ENCODE measurements around the gene PI4KA. TPM values are rescaled to one million over a fixed set of nuclear protein-coding genes. Genes with fewer than 3 reads are reported as not detected.
"Not testable (repeated sequence)": the region's sequence is repeated elsewhere in the genome, so short reads cannot be mapped to it uniquely, and the experiment has no call there.

PI4KA gene
- total and polyA plus RNA-seq, 2 of the 13 experiments (the other 11 are each of a cell fraction or from before 2014, with no cell fraction given) = 27.4 to 56.4 TPM

DNA sequence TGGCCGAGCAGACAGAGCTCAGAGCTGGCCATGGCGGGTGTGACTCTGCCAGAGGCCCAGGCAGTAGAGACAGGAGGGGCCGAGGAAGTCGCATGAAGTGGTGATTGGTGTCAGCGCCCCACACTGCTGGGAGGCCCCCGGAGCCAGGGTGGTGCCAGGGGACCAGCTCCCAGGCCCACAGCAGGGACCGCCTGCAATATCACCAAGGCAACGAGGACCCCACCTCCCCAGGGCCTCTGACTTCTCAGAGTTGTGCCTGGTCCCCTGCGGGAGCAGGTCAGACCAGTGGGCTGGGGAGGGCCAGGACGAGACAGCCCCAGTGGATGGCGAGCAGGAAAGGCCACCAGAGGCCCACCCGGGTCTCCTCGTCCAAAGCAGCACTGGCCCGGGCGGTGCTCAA, 189.1 kb downstream of the PI4KA start:
- H3K79me2 ChIP-seq (ENCODE audit: insufficient read depth, low read length); ATAC-seq; H3K4me3 ChIP-seq (replicated peaks in 1 of 3; ENCODE audit: insufficient read depth in 1 of 3, low read depth in 2 of 3, low read length in 3 of 3); H3K27me3 ChIP-seq (ENCODE audit: control insufficient read depth in 1 of 2, insufficient read depth in 2 of 2, low read length in 2 of 2); intact Hi-C loops (cut with micrococcal nuclease; ENCODE audit: unreplicated experiment); H4K20me1 ChIP-seq (ENCODE audit: insufficient read depth, low read length); H3K27ac ChIP-seq (ENCODE audit: extremely low read length, insufficient read depth, low read length); H3K9me3 ChIP-seq (ENCODE audit: low read length); H3K36me3 ChIP-seq (replicated peaks in 1 of 2; ENCODE audit: control insufficient read depth in 1 of 2, insufficient read depth in 2 of 2, low read length in 2 of 2); CTCF ChIA-PET (ENCODE audit: low intra/inter-chr PET ratio, low total read pairs); POLR2A ChIA-PET; H2AFZ ChIP-seq (ENCODE audit: low read length); DNase-seq (ENCODE audit: low spot score); in situ Hi-C loops (cut with HindIII; ENCODE audit: extremely low pct_ligation_motif_present, low pct_unique_long_range_greater_than_20kb); H3K4me2 ChIP-seq (ENCODE audit: low read depth, low read length); FAIRE-seq; H3K4me1 ChIP-seq (ENCODE audit: insufficient read depth, low read length); BruUV-seq (replicated peaks); H3K9ac ChIP-seq (ENCODE audit: insufficient read depth, low read depth, low read length): not testable (repeated sequence)
- WGBS (ENCODE audit: low lambda C conversion rate) = no CpG with 5 or more reads among the region's 15 CpGs

DNA sequence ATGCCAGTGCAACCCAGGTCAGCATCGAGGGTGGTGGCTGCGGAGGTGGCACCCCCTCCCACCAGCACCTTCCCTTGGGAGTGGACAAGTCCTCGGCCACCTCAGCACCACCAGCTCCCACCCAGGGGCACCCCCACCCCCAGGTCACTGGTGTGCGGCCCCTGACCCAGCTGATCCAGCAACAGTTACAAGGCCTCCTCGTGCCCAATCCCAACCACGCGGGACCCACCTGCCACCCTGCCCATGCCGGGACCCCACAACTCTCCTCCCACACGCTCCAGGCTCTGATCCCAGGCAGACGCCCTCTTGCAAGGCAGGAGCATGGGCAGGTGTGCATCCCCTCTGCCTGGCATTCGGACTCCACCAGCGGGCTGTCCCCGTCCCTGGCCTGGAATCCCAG, 189.8 kb downstream of the PI4KA start:
- H3K27me3 ChIP-seq (ENCODE audit: control insufficient read depth in 1 of 2, insufficient read depth in 2 of 2, low read length in 2 of 2) = peaks cover 0 to 16% of the 10 kb centered on the region in 2 experiments; a peak in 2 of 5 replicates
- H4K20me1 ChIP-seq (ENCODE audit: insufficient read depth, low read length); H3K4me1 ChIP-seq (ENCODE audit: insufficient read depth, low read length); H3K9ac ChIP-seq (ENCODE audit: insufficient read depth, low read depth, low read length); H3K9me3 ChIP-seq (ENCODE audit: low read length); ATAC-seq; BruUV-seq (replicated peaks); CTCF ChIA-PET (ENCODE audit: low intra/inter-chr PET ratio, low total read pairs); H3K4me2 ChIP-seq (ENCODE audit: low read depth, low read length); H3K27ac ChIP-seq (ENCODE audit: extremely low read length, insufficient read depth, low read length); H3K4me3 ChIP-seq (replicated peaks in 1 of 3; ENCODE audit: insufficient read depth in 1 of 3, low read depth in 2 of 3, low read length in 3 of 3); FAIRE-seq; in situ Hi-C loops (cut with HindIII; ENCODE audit: extremely low pct_ligation_motif_present, low pct_unique_long_range_greater_than_20kb); POLR2A ChIA-PET; H3K36me3 ChIP-seq (replicated peaks in 1 of 2; ENCODE audit: control insufficient read depth in 1 of 2, insufficient read depth in 2 of 2, low read length in 2 of 2); H2AFZ ChIP-seq (ENCODE audit: low read length); DNase-seq (ENCODE audit: low spot score); H3K79me2 ChIP-seq (ENCODE audit: insufficient read depth, low read length); intact Hi-C loops (cut with micrococcal nuclease; ENCODE audit: unreplicated experiment): not testable (repeated sequence)
- 62% methylated on average over 10 of the region's 13 CpGs for WGBS (ENCODE audit: low lambda C conversion rate)

DNA sequence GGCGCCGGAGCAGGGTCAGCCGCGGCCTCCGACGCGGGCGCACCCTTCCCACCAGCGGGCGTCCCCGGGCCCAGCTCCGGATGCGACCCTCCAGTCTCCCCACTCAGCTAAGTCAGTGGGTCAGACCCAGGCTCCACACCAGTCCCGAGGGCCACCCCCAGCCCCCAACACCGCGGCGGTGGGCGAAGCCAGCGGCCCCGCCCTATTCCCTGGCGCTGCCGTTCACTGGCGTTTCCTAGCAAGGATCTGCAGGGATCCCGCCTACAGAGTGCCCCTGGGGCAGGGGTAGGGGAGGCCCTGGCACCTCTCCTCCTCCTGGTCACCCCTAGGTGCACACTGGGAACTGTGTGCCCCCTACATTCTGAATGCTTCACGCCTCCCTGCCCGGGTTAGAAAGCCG, 190.4 kb downstream of the PI4KA start:
- H3K79me2 ChIP-seq (ENCODE audit: insufficient read depth, low read length); BruUV-seq (replicated peaks); H3K9ac ChIP-seq (ENCODE audit: insufficient read depth, low read depth, low read length); H3K4me2 ChIP-seq (ENCODE audit: low read depth, low read length); H4K20me1 ChIP-seq (ENCODE audit: insufficient read depth, low read length); H3K36me3 ChIP-seq (replicated peaks in 1 of 2; ENCODE audit: control insufficient read depth in 1 of 2, insufficient read depth in 2 of 2, low read length in 2 of 2); CTCF ChIA-PET (ENCODE audit: low intra/inter-chr PET ratio, low total read pairs); H3K27ac ChIP-seq (ENCODE audit: extremely low read length, insufficient read depth, low read length); POLR2A ChIA-PET; in situ Hi-C loops (cut with HindIII; ENCODE audit: extremely low pct_ligation_motif_present, low pct_unique_long_range_greater_than_20kb); H2AFZ ChIP-seq (ENCODE audit: low read length); H3K4me1 ChIP-seq (ENCODE audit: insufficient read depth, low read length); FAIRE-seq; intact Hi-C loops (cut with micrococcal nuclease; ENCODE audit: unreplicated experiment); H3K4me3 ChIP-seq (replicated peaks in 1 of 3; ENCODE audit: insufficient read depth in 1 of 3, low read depth in 2 of 3, low read length in 3 of 3); DNase-seq (ENCODE audit: low spot score); H3K9me3 ChIP-seq (ENCODE audit: low read length); ATAC-seq: not testable (repeated sequence)
- 62% methylated on average over 3 of the region's 27 CpGs for WGBS (ENCODE audit: low lambda C conversion rate)
- H3K27me3 ChIP-seq (ENCODE audit: control insufficient read depth in 1 of 2, insufficient read depth in 2 of 2, low read length in 2 of 2) = peaks cover 0 to 16% of the 10 kb centered on the region in 2 experiments; a peak in 2 of 5 replicates

DNA sequence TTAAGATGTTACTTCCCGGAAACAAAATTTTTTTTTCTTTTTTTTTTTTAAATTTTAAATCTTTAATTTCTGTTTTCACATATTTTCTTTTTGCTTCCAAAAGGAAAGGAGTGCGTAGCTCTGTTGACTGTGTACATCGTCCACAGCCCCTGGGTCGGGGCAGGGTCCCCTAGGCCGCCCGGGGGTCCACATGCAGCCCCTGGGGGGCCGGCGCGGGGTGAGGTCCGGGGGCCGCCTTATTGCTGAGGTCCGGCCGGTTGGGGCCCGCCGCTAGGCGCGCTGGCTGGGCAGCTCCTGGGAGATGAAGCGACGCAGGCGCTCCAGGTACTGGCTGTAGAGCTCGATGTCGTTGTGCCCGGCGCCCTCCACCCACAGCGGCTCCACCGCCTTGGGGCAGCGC, 191.1 kb downstream of the PI4KA start:
- ATAC-seq; H3K9me3 ChIP-seq (ENCODE audit: low read length); H3K79me2 ChIP-seq (ENCODE audit: insufficient read depth, low read length); H3K36me3 ChIP-seq (replicated peaks in 1 of 2; ENCODE audit: control insufficient read depth in 1 of 2, insufficient read depth in 2 of 2, low read length in 2 of 2); DNase-seq (ENCODE audit: low spot score); POLR2A ChIA-PET; FAIRE-seq; H3K4me1 ChIP-seq (ENCODE audit: insufficient read depth, low read length); BruUV-seq (replicated peaks); H2AFZ ChIP-seq (ENCODE audit: low read length); intact Hi-C loops (cut with micrococcal nuclease; ENCODE audit: unreplicated experiment); H4K20me1 ChIP-seq (ENCODE audit: insufficient read depth, low read length); H3K4me3 ChIP-seq (replicated peaks in 1 of 3; ENCODE audit: insufficient read depth in 1 of 3, low read depth in 2 of 3, low read length in 3 of 3); H3K9ac ChIP-seq (ENCODE audit: insufficient read depth, low read depth, low read length); H3K4me2 ChIP-seq (ENCODE audit: low read depth, low read length); CTCF ChIA-PET (ENCODE audit: low intra/inter-chr PET ratio, low total read pairs); H3K27ac ChIP-seq (ENCODE audit: extremely low read length, insufficient read depth, low read length); in situ Hi-C loops (cut with HindIII; ENCODE audit: extremely low pct_ligation_motif_present, low pct_unique_long_range_greater_than_20kb): not testable (repeated sequence)
- peaks cover 0 to 16% of the 10 kb centered on the region in 2 experiments; a peak in 2 of 5 replicates for H3K27me3 ChIP-seq (ENCODE audit: control insufficient read depth in 1 of 2, insufficient read depth in 2 of 2, low read length in 2 of 2)
- 60% methylated on average over 11 of the region's 27 CpGs for WGBS (ENCODE audit: low lambda C conversion rate)

Data from HepG2 (cell line).